SU-DHL-6 (cell line): ENCODE measurements around the gene EPB41L4A.
"Not testable (repeated sequence)": the region's sequence is repeated elsewhere in the genome, so short reads cannot be mapped to it uniquely, and the experiment has no call there.

Experiments
- CTCF ChIP-seq: fragments of 200-600 bp; sonication (generic); IDR thresholded peaks from one replicate; pipeline ENCODE4 v1.5.1; 2017; ENCODE audit warnings: antibody characterized with exemption, mild to moderate bottlenecking, low read length, moderate library complexity; ENCODE audit not compliant: insufficient read depth, poor library complexity, severe bottlenecking
- EZH2phosphoT487 ChIP-seq: fragments of 200-600 bp; sonication (generic), shearing (Covaris generic); conservative IDR thresholded peaks from 2 replicates; pipeline ENCODE4 v1.6.1; 2018; ENCODE audit warnings: mild to moderate bottlenecking, antibody characterized with exemption, low read length, moderate library complexity, mixed read lengths

GRCh38 chr5:112222997-112223396 is 196.1 kb downstream of the EPB41L4A start:
- TF ChIP-seq CTCF, EZH2phosphoT487: not testable (repeated sequence)
